Measurements from ENCODE around the gene OSBPL9.
"Not testable (repeated sequence)": the region's sequence is repeated elsewhere in the genome, so short reads cannot be mapped to it uniquely, and the experiment has no call there.

Gene OSBPL9

GRCh38 chr1:51714374-51715019 is 97.6 kb downstream of the OSBPL9 start:
- DNase-seq, result no peak

DNA sequence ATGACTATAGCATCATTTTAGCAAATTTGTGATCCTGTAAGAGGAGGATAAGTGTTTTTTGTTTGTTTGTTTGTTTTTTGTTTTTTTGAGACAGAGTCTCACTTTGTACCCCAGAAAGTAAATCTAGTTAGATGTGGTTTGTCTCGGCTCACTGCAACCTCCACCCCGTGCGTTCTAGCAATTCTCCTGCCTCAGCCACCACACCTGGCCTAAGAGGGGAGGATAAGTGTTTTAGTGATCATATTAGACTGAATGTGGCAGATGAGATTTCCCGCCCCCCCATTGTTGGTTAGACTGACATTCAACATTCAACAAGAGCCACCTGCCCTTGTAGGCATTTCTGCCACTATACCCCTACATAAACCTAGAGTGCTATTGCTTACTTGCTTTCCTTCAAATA is 98.5 kb downstream of the OSBPL9 start:
- DNase-seq, result no peak

DNA sequence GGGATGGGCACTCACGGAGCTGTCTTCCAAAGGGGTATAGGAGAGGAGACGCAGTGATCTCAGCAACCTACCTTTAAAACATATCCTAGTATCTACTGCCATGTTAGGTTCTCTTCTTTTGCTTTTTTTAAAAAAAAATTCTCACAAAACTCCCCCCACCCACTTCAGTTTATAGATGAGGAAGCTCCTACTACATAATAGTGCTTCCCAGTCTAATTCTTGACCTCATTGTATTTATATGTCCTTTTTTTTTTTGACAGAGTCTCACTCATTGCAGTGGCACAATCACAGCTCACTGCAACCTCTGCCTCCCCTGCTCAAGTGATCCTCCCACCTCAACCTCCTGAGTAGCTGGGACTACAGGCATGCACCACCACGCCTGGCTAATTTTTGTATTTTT is 99.9 kb downstream of the OSBPL9 start:
- no peak for DNase-seq

DNA sequence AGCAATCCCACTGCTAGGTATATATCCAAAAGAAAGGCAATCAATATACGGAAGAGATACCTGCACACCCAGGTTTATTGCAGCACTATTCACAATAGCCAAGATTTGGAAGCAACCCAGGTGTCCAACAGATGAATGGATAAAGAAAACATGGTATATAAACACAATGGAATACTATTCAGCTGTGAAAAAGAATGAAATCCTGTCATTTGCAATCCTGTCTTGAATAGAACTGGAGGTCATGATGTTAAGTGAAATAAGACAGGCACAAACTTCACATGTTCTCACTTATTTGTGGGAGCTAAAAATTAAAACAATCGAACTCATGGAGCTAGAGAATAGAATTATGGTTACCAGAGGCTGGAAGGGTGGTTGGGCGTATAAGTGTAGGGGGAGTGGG is 101.0 kb downstream of the OSBPL9 start:
- DNase-seq, result no peak

DNA sequence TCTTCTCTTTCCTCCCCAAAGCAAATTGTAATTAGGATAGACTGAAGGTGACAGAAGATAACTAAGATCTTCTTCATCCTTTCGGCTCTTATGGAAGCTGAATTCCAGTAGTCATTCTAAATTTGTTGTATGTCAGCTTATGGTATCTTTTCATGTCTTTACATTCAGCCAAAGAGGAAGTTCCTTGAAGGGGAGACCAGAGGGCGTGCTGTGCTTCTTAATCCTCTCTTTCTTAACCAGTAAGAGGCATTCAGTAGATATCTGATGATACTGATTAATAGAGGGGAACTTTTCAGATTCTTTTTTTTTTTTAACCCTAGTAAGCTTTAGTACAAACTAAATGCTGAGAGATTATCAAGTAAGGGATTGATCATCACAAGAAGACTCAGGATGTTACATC is 102.3 kb downstream of the OSBPL9 start:
- DNase-seq, result no peak

DNA sequence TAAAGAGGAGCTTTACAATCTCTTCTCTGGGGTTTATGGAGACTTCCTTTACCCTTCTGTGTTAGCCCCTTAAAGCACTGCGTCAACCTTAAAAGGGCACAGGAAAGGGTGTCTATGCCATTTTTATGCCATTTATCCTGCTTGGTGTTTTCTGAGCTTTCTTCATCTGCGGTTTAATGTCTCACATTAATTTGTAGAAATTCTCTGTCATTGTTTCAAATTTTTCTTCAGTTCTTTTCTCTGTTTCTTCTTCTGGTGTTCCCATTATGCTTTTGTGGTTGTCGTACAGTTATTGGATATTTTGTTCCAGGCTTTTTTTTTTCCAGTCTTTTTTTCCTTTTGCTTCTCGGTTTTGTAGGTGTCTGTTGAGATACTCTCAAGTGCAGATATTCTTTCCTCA is 107.9 kb downstream of the OSBPL9 start:
- no peak for DNase-seq

DNA sequence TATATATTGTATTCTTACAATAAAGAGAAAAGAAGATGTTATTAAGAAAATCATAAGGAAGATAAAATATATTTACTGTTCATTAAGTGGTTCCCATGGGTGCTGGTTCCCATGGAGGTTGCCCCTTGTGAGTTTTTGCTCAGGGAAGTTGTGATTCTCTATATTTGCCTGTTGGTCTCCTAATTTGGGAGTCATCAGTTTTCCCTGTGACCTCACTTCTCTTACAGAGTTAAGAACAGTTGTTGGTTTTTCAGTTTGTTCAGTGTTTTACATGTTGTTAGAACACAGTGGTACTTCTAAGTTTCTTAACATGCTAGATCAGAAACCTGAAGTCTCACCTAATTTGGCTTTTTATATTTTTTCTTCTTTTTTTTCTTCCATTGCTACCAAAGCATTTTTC is 109.2 kb downstream of the OSBPL9 start:
- DNase-seq, result no peak

GRCh38 chr1:51726544-51727225 is 109.8 kb downstream of the OSBPL9 start:
- DNase-seq, result no peak

GRCh38 chr1:51727366-51727765 is 110.5 kb downstream of the OSBPL9 start:
- DNase-seq, result no peak

DNA sequence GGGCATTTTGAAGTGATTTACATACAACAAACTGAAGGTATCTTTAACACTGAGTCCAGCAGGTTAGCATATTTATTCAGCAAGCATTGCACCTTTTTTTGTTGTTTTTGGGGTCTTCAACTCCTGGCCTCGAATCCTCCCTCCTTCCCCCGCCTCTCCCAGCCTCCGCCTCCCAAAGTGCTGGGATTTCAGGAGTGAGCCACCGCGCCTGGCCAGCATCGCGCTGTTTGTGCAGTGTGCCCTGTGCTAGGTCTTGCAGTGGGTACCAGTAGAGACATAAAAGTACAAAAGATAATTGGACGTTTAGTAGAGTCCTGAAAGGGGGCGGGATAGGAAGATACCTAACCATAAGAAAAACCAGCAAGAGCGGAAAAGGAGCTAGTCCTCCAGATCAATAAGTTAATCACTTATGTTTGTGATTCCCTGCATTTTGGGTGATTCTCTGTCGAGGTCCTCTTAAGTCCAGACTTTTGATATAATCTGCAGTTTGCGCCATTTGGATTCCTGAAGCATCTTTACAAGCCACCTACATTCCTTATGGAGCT is 111.8 kb downstream of the OSBPL9 start:
- DNase-seq, result no peak

- peak; percentile 99 to 100 for DNase-seq
These were observed 112.4 kb downstream of the OSBPL9 start for GRCh38 chr1:51729156-51729823.

- DNase-seq, result peak in 1 of 2 experiments; percentile 54
These were observed 113.0 kb downstream of the OSBPL9 start for GRCh38 chr1:51729824-51730301.

DNA sequence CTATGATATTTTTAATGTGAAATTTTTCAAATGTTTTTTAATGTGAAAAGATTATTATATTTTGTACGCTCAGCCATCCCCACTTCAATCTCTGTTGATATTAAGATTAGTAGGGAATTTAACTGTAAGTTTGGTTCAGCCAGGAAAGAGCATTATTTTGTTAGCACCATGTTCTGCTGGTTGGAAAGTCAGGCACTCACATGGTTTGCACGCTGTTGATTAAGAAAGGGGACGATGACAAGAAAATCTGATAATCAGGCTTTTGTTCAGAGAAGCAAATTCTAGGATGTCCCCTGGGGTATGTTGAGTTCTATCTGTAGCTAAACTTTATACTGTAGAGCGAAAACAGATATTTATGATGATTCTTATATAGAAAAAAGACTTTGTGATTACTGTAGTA is 115.1 kb downstream of the OSBPL9 start:
- no peak for DNase-seq

DNA sequence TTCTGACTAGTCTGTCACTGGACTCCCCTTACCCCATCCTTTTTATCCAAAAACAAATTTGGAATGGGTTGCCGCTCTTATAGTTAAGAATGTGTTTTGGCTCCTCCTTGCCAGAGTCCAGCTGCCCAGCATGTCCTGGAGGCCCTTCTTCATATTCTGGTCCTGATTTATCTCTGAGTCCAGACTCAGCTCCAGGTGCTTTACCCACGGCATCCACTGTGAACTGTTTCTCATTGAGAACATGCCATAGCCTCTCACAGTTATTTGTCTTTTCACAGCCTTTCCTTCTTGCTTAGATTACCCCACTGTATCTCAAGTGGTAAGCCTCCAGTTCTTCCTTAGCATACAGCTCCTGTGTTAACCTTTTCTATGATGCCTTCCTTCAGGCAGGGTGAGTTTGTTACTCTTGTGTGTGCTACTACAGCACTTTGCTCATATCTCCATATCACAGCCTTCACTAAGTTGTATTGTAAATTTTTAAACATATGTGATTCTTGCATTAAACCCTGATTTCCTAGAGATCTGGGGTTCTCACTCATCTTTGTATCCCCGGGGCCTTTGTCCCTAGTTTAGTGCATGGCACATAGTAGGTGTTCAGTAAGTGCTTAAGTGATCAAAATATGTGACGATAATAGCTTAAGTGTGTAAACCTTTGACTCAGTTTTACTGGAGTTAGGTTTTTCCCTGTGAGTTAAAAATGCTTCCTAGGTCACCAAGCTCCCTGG is 116.0 kb downstream of the OSBPL9 start:
- DNase-seq, result no peak

DNA sequence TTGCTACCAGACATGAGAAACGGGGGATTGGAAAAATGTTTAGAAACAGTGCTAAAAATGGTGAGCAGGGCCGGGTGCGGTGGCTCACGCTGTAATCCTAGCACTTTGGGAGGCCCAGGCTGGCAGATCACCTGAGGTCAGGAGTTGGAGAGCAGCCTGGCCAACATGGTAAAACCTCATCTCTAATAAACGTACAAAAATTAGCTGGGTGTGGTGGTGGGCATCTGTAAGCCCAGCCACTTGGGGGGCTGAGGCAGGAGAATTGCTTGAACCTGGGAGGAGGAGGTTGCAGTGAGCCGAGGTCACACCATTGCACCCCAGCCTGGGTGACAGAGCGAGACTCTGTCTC is 116.5 kb downstream of the OSBPL9 start:
- not testable (repeated sequence) for DNase-seq

DNA sequence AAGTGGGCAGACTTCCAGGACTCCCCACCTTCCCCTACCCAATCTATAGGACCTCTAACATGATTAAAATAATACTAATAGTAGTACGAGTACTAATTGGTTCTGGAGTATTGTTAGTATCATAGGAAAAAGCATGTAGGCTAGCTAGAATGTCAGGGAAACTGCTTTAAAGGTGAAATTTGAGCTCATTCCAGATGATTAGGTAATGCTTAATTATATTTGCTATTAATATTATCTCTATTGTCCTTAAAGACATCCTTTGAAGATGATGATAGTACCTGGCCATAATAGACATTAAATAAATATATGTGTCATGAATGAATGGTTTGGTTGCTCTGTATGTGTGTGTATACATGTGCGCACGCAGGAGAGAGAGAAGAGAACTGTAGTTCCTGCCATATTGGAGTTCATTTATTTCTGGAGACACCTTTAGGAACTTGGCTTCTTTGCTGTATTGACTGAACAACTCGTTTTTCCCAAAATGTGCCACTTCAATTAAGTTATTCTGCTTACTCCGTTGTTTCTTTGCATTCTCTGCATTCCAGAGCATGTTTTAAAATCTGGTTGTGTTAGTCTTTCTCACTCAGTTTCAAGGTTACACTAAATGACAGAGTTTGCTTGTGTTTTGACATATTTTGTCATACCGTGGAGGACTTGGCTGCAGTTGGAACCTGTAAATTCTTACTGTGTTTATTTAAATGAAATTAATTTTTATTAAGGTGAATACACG is 117.1 kb downstream of the OSBPL9 start:
- DNase-seq, result peak in 1 of 2 experiments; percentile 36

GRCh38 chr1:51734896-51735745 is 118.2 kb downstream of the OSBPL9 start:
- DNase-seq, result no peak

GRCh38 chr1:51735746-51736254 is 118.9 kb downstream of the OSBPL9 start:
- DNase-seq, result no peak

DNA sequence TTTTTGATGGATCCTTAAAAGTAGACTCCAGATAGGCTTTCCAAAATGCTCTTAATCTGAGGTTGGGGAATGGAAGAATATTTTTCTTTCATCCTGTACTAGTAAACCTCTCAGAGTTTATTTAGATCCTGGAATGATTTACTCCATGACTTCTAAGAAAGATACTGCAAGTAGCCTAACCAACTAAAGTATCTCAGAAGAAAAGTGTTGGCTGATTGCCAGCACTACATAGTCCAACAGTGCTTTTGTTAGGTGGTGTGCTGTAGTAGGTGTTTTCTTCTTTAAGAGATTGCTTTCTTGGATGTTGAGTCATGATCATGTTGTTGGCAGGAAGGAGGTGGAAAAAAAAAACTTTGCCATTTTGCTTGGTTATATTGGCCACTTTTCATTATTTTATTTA is 119.8 kb downstream of the OSBPL9 start:
- no peak for DNase-seq

GRCh38 chr1:51738681-51739080 is 121.8 kb downstream of the OSBPL9 start:
- no peak for DNase-seq

GRCh38 chr1:51740652-51741051 is 123.8 kb downstream of the OSBPL9 start:
- no peak for DNase-seq
